Fibroblast of gingiva (primary cell): ENCODE measurements around the gene CBX8.

Source experiments
- DNase-seq: peaks from one replicate; pipeline ENCODE4 v3.0.0-alpha.2; 2011; ENCODE audit warnings: low read depth

CBX8 gene

GRCh38 chr17:79804856-79805696 lies 8.2 kb upstream of the CBX8 start:
- DNase-seq: no peak

GRCh38 chr17:79803997-79804855 lies 7.3 kb upstream of the CBX8 start:
- DNase-seq: no peak

GRCh38 chr17:79803421-79803996 lies 6.6 kb upstream of the CBX8 start:
- DNase-seq: no peak

- DNase-seq: no peak
These were observed 6.0 kb upstream of the CBX8 start for GRCh38 chr17:79802736-79803420.

- no peak for DNase-seq
These were observed 5.3 kb upstream of the CBX8 start for GRCh38 chr17:79802039-79802735.

- DNase-seq: no peak
These were observed 4.5 kb upstream of the CBX8 start for GRCh38 chr17:79801156-79802038.

- DNase-seq: peak; percentile 54
These were observed 3.7 kb upstream of the CBX8 start for GRCh38 chr17:79800325-79801155.

GRCh38 chr17:79799538-79800324 lies 2.9 kb upstream of the CBX8 start:
- DNase-seq: no peak

GRCh38 chr17:79799174-79799537 lies 2.3 kb upstream of the CBX8 start:
- no peak for DNase-seq

- peak; percentile 54 for DNase-seq
These were observed 1.7 kb upstream of the CBX8 start for GRCh38 chr17:79798299-79799173.

- no peak for DNase-seq
These were observed 818 bp upstream of the CBX8 start for GRCh38 chr17:79797492-79798298.

- no peak for DNase-seq
These were observed 474 bp downstream of the CBX8 start for GRCh38 chr17:79796444-79796762.

- DNase-seq: no peak
These were observed 958 bp downstream of the CBX8 start for GRCh38 chr17:79795795-79796443.

GRCh38 chr17:79794659-79795511 lies 2.0 kb downstream of the CBX8 start:
- DNase-seq: no peak

- no peak for DNase-seq
These were observed 3.0 kb downstream of the CBX8 start for GRCh38 chr17:79793924-79794304.
